Measurements from ENCODE around the gene IL36A.

Gene IL36A

GRCh38 chr2:113039719-113040118 lies 34.5 kb downstream of the IL36A start:
- no peak overlapping the region for H3K4me3 ChIP-seq (ENCODE audit: low read depth, low read length)
- TF ChIP-seq CTCF (IDR thresholded peaks at IDR 0.05; ENCODE audit: low read depth, low read length), result no peak

- no peak overlapping the region for H3K4me3 ChIP-seq (ENCODE audit: low read depth, low read length)
- TF ChIP-seq CTCF (IDR thresholded peaks at IDR 0.05; ENCODE audit: low read depth, low read length), result no peak
These were observed 36.6 kb downstream of the IL36A start for GRCh38 chr2:113041871-113042270.

- H3K4me3 ChIP-seq (ENCODE audit: low read depth, low read length), result no peak overlapping the region
- no peak for TF ChIP-seq CTCF (IDR thresholded peaks at IDR 0.05; ENCODE audit: low read depth, low read length)
These were observed 41.2 kb downstream of the IL36A start for GRCh38 chr2:113046465-113046864.

- no peak overlapping the region for H3K4me3 ChIP-seq (ENCODE audit: low read depth, low read length)
- TF ChIP-seq CTCF (IDR thresholded peaks at IDR 0.05; ENCODE audit: low read depth, low read length), result no peak
These were observed 45.9 kb downstream of the IL36A start for GRCh38 chr2:113050921-113051895.

GRCh38 chr2:113052396-113052917 lies 47.2 kb downstream of the IL36A start, which contains the start of gene IL36B:
Gene IL36B (minus strand): TSS chr2:113052867.
- TF ChIP-seq CTCF (IDR thresholded peaks at IDR 0.05; ENCODE audit: low read depth, low read length), result no peak
- H3K4me3 ChIP-seq (ENCODE audit: low read depth, low read length), result no peak within 1 kb of the TSS

- H3K4me3 ChIP-seq (ENCODE audit: low read depth, low read length), result no peak overlapping the region
- TF ChIP-seq CTCF (IDR thresholded peaks at IDR 0.05; ENCODE audit: low read depth, low read length), result no peak
These were observed 48.4 kb downstream of the IL36A start for GRCh38 chr2:113053666-113054065.

GRCh38 chr2:113054066-113054465 lies 48.8 kb downstream of the IL36A start:
- TF ChIP-seq CTCF (IDR thresholded peaks at IDR 0.05; ENCODE audit: low read depth, low read length), result no peak
- H3K4me3 ChIP-seq (ENCODE audit: low read depth, low read length), result no peak overlapping the region

Measured in WI38 (cell line).